Retina (tissue), 1 donor: ENCODE measurements around the gene SESN2.
"Not testable (repeated sequence)": the region's sequence is repeated elsewhere in the genome, so short reads cannot be mapped to it uniquely, and the experiment has no call there.

Experiments
- DNase-seq: peaks from one replicate; pipeline ENCODE4 v3.0.0-alpha.2; 2016

SESN2 gene

GRCh38 chr1:28290851-28291250 lies 31.5 kb downstream of the SESN2 start:
- no peak for DNase-seq

- no peak for DNase-seq
These were observed 32.4 kb downstream of the SESN2 start for GRCh38 chr1:28291711-28292110.

- DNase-seq, result no peak
These were observed 36.6 kb downstream of the SESN2 start for GRCh38 chr1:28295936-28296335.

- DNase-seq, result peak; percentile 69
These were observed 37.3 kb downstream of the SESN2 start for GRCh38 chr1:28296401-28297261.

GRCh38 chr1:28297826-28298225 lies 38.5 kb downstream of the SESN2 start:
- no peak for DNase-seq

GRCh38 chr1:28298438-28298837 lies 39.1 kb downstream of the SESN2 start:
- DNase-seq, result no peak

- no peak for DNase-seq
These were observed 42.3 kb downstream of the SESN2 start for GRCh38 chr1:28301368-28302174.

- DNase-seq, result no peak
These were observed 42.9 kb downstream of the SESN2 start for GRCh38 chr1:28302247-28302646.

- no peak for DNase-seq
These were observed 47.1 kb downstream of the SESN2 start for GRCh38 chr1:28306301-28306949.

- DNase-seq, result no peak
These were observed 49.4 kb downstream of the SESN2 start for GRCh38 chr1:28308750-28309149.

- DNase-seq, result no peak
These were observed 50.4 kb downstream of the SESN2 start for GRCh38 chr1:28309702-28310101.

GRCh38 chr1:28313702-28314546 lies 54.6 kb downstream of the SESN2 start:
- DNase-seq, result no peak

- DNase-seq, result no peak
These were observed 55.2 kb downstream of the SESN2 start for GRCh38 chr1:28314547-28314941.

- no peak for DNase-seq
These were observed 57.7 kb downstream of the SESN2 start for GRCh38 chr1:28317014-28317413.

GRCh38 chr1:28322194-28322593 lies 62.9 kb downstream of the SESN2 start:
- no peak for DNase-seq

- no peak for DNase-seq
These were observed 64.4 kb downstream of the SESN2 start for GRCh38 chr1:28323720-28324119.

- no peak for DNase-seq
These were observed 67.2 kb downstream of the SESN2 start for GRCh38 chr1:28326515-28326914.

- no peak for DNase-seq
These were observed 67.7 kb downstream of the SESN2 start for GRCh38 chr1:28326984-28327383.

GRCh38 chr1:28327431-28327830 lies 68.1 kb downstream of the SESN2 start:
- DNase-seq, result not testable (repeated sequence)

- no peak for DNase-seq
These were observed 68.9 kb downstream of the SESN2 start for GRCh38 chr1:28328228-28328648.

GRCh38 chr1:28329395-28330153 lies 70.3 kb downstream of the SESN2 start:
- no peak for DNase-seq
